Limb (tissue), 2 donors: ENCODE results near the gene LURAP1L.

Source experiments
- DNase-seq, 2 donors: peaks; one replicate each; pipeline ENCODE4 v3.0.0-alpha.2; 2016; ENCODE audit errors: extremely low spot score in 2 of 2

Gene LURAP1L

GRCh38 chr9:12776513-12777055 lies 1.8 kb downstream of the LURAP1L start:
- DNase-seq, result peak in 1 of 2 donors; percentile 95

- no peak for DNase-seq
These were observed 2.6 kb downstream of the LURAP1L start for GRCh38 chr9:12777121-12778022.

- no peak for DNase-seq
These were observed 3.6 kb downstream of the LURAP1L start for GRCh38 chr9:12778389-12778788.

- DNase-seq, result no peak
These were observed 6.5 kb downstream of the LURAP1L start for GRCh38 chr9:12781226-12781733.

- no peak for DNase-seq
These were observed 9.1 kb downstream of the LURAP1L start for GRCh38 chr9:12783767-12784460.

- peak in 1 of 2 donors; percentile 14 for DNase-seq
These were observed 9.8 kb downstream of the LURAP1L start for GRCh38 chr9:12784461-12785259.

GRCh38 chr9:12785260-12785770 lies 10.5 kb downstream of the LURAP1L start:
- peak in 1 of 2 donors; percentile 38 for DNase-seq

- DNase-seq, result no peak
These were observed 11.1 kb downstream of the LURAP1L start for GRCh38 chr9:12785941-12786340.

GRCh38 chr9:12790001-12790400 lies 15.2 kb downstream of the LURAP1L start:
- DNase-seq, result no peak

- no peak for DNase-seq
These were observed 16.1 kb downstream of the LURAP1L start for GRCh38 chr9:12790883-12791282.

- DNase-seq, result no peak
These were observed 19.4 kb downstream of the LURAP1L start for GRCh38 chr9:12794101-12794799.

- DNase-seq, result no peak
These were observed 21.8 kb downstream of the LURAP1L start for GRCh38 chr9:12796601-12797000.

- no peak for DNase-seq
These were observed 22.2 kb downstream of the LURAP1L start for GRCh38 chr9:12797037-12797436.

- no peak for DNase-seq
These were observed 23.4 kb downstream of the LURAP1L start for GRCh38 chr9:12798066-12798770.

- DNase-seq, result no peak
These were observed 26.4 kb downstream of the LURAP1L start for GRCh38 chr9:12801187-12801586.

- no peak for DNase-seq
These were observed 26.8 kb downstream of the LURAP1L start for GRCh38 chr9:12801663-12802062.

GRCh38 chr9:12802093-12802492 lies 27.3 kb downstream of the LURAP1L start:
- no peak for DNase-seq

- no peak for DNase-seq
These were observed 33.7 kb downstream of the LURAP1L start for GRCh38 chr9:12808569-12808968.

GRCh38 chr9:12809720-12810119 lies 34.9 kb downstream of the LURAP1L start:
- DNase-seq, result no peak

- DNase-seq, result no peak
These were observed 37.1 kb downstream of the LURAP1L start for GRCh38 chr9:12811935-12812334.
